Activated CD4-positive, alpha-beta T cell treated with anti-CD3 and anti-CD28 coated beads, Interleukin-2, amount 50 U/mL, for 1 hour (primary cell): ENCODE results near the gene RBMS2.

Experiments used
- DNase-seq: peaks from one replicate; pipeline ENCODE4 v3.0.0-alpha.2; 2020

RBMS2 gene

GRCh38 chr12:56632701-56633467 is 111.3 kb downstream of the RBMS2 start:
- DNase-seq: no peak

GRCh38 chr12:56633468-56634241 is 112.0 kb downstream of the RBMS2 start:
- no peak for DNase-seq

- DNase-seq: no peak
These were observed 112.7 kb downstream of the RBMS2 start for GRCh38 chr12:56634242-56634836.

GRCh38 chr12:56634837-56635791 is 113.5 kb downstream of the RBMS2 start:
- DNase-seq: peak; percentile 58

- peak; percentile 80 for DNase-seq
These were observed 114.4 kb downstream of the RBMS2 start for GRCh38 chr12:56635806-56636674.

GRCh38 chr12:56636675-56637540 is 115.3 kb downstream of the RBMS2 start:
- peak; percentile 96 for DNase-seq

- no peak for DNase-seq
These were observed 116.0 kb downstream of the RBMS2 start for GRCh38 chr12:56637621-56638020.

GRCh38 chr12:56641219-56641618 is 119.6 kb downstream of the RBMS2 start:
- no peak for DNase-seq

- no peak for DNase-seq
These were observed 123.0 kb downstream of the RBMS2 start for GRCh38 chr12:56644654-56645053.

GRCh38 chr12:56645201-56645716 is 123.6 kb downstream of the RBMS2 start:
- no peak for DNase-seq
